Spleen (tissue), 7 donors: Measurements from ENCODE around the gene CYB5A.

ENCODE experiments used
- CTCF ChIP-seq, 11 experiments: fragments of 200-600 bp in 7 of 11; fragments of 450-650 bp in 4 of 11; sonication (generic) in 4 of 11; IDR thresholded peaks in 8 of 11; conservative IDR thresholded peaks in 3 of 11; 1 replicate in 7 of 11; 2 replicates in 4 of 11; pipeline versions ENCODE4 v1.4.0 to v1.8.0; 2016 to 2021; ENCODE audit warnings: antibody characterized with exemption in 11 of 11, inconsistent platforms in 4 of 11, mild to moderate bottlenecking in 1 of 11
- POLR2AphosphoS5 ChIP-seq, 3 donors: sonication (generic); formaldehyde crosslinking; IDR thresholded peaks; one replicate each; pipeline ENCODE4 v1.5.1; 2017; ENCODE audit warnings: antibody characterized with exemption in 3 of 3
- donor health status: DM: no; HTN: no; CAD: no; lungs with moderate emphysema.
- donor health status: DM: no; HTN: no; CAD: no.
- donor health status: DM: no; HTN: no; CAD: no.

DNA sequence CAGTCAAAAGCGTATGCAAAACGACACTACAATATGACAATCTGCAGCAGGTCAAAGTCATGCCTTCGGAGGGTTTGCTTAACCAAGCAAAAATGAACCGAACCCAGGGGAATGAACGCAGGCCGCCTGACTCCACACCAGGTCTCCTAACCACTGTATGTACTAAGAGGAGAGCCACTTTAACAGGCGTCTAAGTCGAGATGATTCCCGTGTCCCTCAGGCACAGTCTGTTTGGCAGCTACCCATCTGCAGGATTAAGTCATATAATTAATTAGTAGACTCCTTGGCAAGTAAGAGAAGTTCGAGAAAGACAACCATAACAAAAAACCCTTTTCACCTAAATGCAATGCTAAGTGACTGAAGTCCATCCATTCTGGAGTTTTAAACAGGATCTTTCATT, 15.2 kb downstream of the CYB5A start:
- TF ChIP-seq CTCF (IDR thresholded peaks at IDR 0.05 in 8 of 11, conservative IDR thresholded peaks at IDR 0.05 in 3 of 11) (no peak), POLR2AphosphoS5 (IDR thresholded peaks at IDR 0.05) (no peak)
